CD4-positive, CD25-positive, alpha-beta regulatory T cell (primary cell): ENCODE data around the gene TRABD2B. TPM values are rescaled to one million over a fixed set of nuclear protein-coding genes. Genes with fewer than 3 reads are reported as not detected.

Experiments
- ATAC-seq, 2 donors: fragments of 150-1000 bp; cut with Tn5 transposase; one replicate each; pipeline ENCODE4 v1.10.0; 2021; ENCODE audit warnings: low read depth in 2 of 2, moderate number of reproducible peaks in 2 of 2, moderate library complexity in 1 of 2
- DNase-seq, 3 donors: peaks; one replicate each; pipeline versions ENCODE4 v3.0.0 to v3.0.0-alpha.2; 2012 to 2022; ENCODE audit warnings: mixed read lengths in 1 of 3
- H3K27ac ChIP-seq: one replicate; pipeline ENCODE4 v1.7.0; 2013; ENCODE audit warnings: mild to moderate bottlenecking, low read length; ENCODE audit not compliant: insufficient read depth, poor library complexity, severe bottlenecking
- H3K27me3 ChIP-seq: one replicate; pipeline ENCODE4 v1.7.0; 2013; ENCODE audit warnings: low read length; ENCODE audit not compliant: control insufficient read depth, insufficient read depth
- H3K36me3 ChIP-seq: one replicate; pipeline ENCODE4 v1.7.0; 2013; ENCODE audit warnings: mild to moderate bottlenecking, low read length, moderate library complexity; ENCODE audit not compliant: control insufficient read depth, insufficient read depth
- H3K4me1 ChIP-seq: 2 replicates; pipeline ENCODE4 v1.7.0; 2013; ENCODE audit warnings: mild to moderate bottlenecking, low read length; ENCODE audit not compliant: insufficient read depth, control insufficient read depth, poor library complexity, severe bottlenecking
- H3K4me3 ChIP-seq: one replicate; pipeline ENCODE4 v1.7.0; 2013; ENCODE audit warnings: low read depth, mild to moderate bottlenecking, low read length, moderate library complexity
- H3K9me3 ChIP-seq, 2 experiments: 1 replicate in 1 of 2; 2 replicates in 1 of 2; pipeline ENCODE4 v1.7.0; 2013; ENCODE audit warnings: low read length in 2 of 2, mild to moderate bottlenecking in 1 of 2, moderate library complexity in 1 of 2; ENCODE audit not compliant: control insufficient read depth in 2 of 2
- H3K27ac Mint-ChIP-seq, 3 donors: one replicate each; pipeline ENCODE4 v1.8.0; 2020 to 2022; ENCODE audit warnings: mild to moderate bottlenecking in 3 of 3, mixed read lengths in 3 of 3, moderate library complexity in 2 of 3
- H3K27me3 Mint-ChIP-seq: one replicate; pipeline ENCODE4 v1.8.0; 2022; ENCODE audit warnings: mild to moderate bottlenecking, mixed read lengths
- H3K36me3 Mint-ChIP-seq: one replicate; pipeline ENCODE4 v1.8.0; 2020; ENCODE audit warnings: mixed read lengths
- H3K4me1 Mint-ChIP-seq, 4 donors: one replicate each; pipeline ENCODE4 v1.8.0; 2020 to 2022; ENCODE audit warnings: mixed read lengths in 4 of 4, mild to moderate bottlenecking in 1 of 4
- H3K4me3 Mint-ChIP-seq, 4 donors: one replicate each; pipeline ENCODE4 v1.8.0; 2020 to 2022; ENCODE audit warnings: mild to moderate bottlenecking in 4 of 4, mixed read lengths in 4 of 4, moderate library complexity in 3 of 4
- H3K9me3 Mint-ChIP-seq, 7 donors: one replicate each; pipeline ENCODE4 v1.8.0; 2020 to 2022; ENCODE audit warnings: mixed read lengths in 7 of 7, mild to moderate bottlenecking in 3 of 7, moderate library complexity in 2 of 7
- polyA plus RNA-seq, 4 donors: library from polyadenylated mRNA; unstranded; fragments of 300-500 nt; fragmentation: Illumina TruSeq; gene quantifications; one replicate each; pipeline ENCODE4 v1.2.3, GENCODE V29; 2021
- total RNA-seq: library from RNA; stranded (reverse); gene quantifications from one replicate; pipeline ENCODE4 v1.2.3, GENCODE V29; 2022

The TRABD2B gene
- total and polyA plus RNA-seq, 5 donors from 2014 or later: not detected

DNA sequence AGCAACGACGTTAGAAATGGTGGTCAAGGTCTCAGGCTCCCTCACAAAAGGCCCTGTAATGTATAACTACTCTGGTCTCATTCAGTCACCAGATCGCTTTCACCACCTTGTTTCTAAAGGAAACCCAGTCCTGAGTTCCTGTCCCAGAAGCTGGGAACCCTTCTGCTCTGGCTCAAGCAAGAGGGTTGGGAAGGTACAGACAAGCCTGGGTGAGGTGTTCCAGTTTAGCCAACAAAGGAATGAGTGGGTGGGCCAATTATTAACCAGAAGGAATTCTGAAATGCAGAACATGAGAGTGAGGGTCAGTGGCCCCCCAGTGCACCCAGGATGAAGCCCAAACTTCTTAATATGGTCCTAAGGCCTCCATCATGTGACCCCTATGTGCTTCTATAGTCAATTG lies 17.5 kb downstream of the TRABD2B start:
- ATAC-seq (no peak), DNase-seq (no peak)
- H3K36me3 Mint-ChIP-seq: no peaks in the 10 kb centered on the region
- H3K27ac Mint-ChIP-seq: no peak overlapping the region
- no peak overlapping the region for H3K4me3 Mint-ChIP-seq
- no peak overlapping the region for H3K27ac ChIP-seq
- peaks cover 0 to 3% (median 0%) of the 10 kb centered on the region in 7 donors for H3K9me3 Mint-ChIP-seq
- peaks cover 0 to 3% (median 0%) of the 10 kb centered on the region in 4 donors for H3K4me1 Mint-ChIP-seq
- peaks cover 13% of the 10 kb centered on the region for H3K27me3 ChIP-seq
- no peaks in the 10 kb centered on the region for H3K4me1 ChIP-seq
- no peaks in the 10 kb centered on the region for H3K36me3 ChIP-seq
- no peaks in the 10 kb centered on the region for H3K9me3 ChIP-seq
- H3K4me3 ChIP-seq: no peak overlapping the region
- H3K27me3 Mint-ChIP-seq: peaks cover 19% of the 10 kb centered on the region

DNA sequence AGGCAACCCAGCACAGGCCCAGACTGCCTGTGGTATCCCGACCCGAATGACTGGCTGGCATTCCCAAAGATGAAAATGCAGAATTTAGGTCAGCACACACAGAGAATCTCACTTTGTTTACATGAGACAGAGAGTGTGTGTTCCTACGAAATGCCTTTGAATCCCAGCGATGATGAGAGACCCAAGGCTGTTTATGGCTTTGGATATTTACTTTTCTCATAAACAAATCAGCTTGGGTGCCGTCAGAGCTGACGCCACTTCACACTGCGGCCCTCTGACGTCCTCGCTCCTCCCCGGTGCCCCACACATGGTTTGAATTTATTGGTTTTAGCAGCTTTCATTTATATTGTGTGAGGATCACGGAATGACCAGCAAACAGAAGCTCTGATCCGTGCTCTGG lies 18.7 kb downstream of the TRABD2B start:
- Histone ChIP-seq H3K27ac (no peak overlapping the region), H3K36me3 (no peaks in the 10 kb centered on the region), H3K9me3 (no peaks in the 10 kb centered on the region), H3K4me1 (no peaks in the 10 kb centered on the region), H3K4me3 (no peak overlapping the region), H3K27me3 (peaks cover 11% of the 10 kb centered on the region)
- peaks cover 0 to 3% (median 0%) of the 10 kb centered on the region in 7 donors for H3K9me3 Mint-ChIP-seq
- no peak overlapping the region for H3K4me3 Mint-ChIP-seq
- peak overlapping the region in 1 of 3 donors; percentile 35 for H3K27ac Mint-ChIP-seq
- H3K27me3 Mint-ChIP-seq: peaks cover 12% of the 10 kb centered on the region
- no peaks in the 10 kb centered on the region for H3K4me1 Mint-ChIP-seq
- H3K36me3 Mint-ChIP-seq: no peaks in the 10 kb centered on the region
- DNase-seq (no peak), ATAC-seq (no peak)

DNA sequence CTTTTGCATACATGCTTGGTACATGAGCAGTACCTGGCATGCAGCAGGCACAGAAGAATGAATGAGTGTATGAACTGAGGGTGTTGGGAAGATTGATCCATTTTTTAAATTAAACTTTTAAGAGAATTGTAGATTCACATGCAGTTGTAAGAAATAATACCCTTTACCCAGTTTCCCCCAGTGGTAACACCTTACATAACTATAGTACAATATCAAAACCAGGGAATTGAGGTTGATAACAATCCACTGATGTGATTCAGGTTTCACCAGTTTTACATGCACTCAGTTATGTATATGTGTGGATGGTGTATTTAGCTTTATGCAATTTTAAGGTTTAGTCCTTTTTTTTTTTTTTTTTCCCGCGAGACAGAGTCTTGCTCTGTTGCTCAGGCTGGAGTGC lies 20.5 kb downstream of the TRABD2B start:
- peaks cover 5% of the 10 kb centered on the region for H3K27me3 ChIP-seq
- Mint-ChIP-seq H3K36me3 (no peaks in the 10 kb centered on the region), H3K9me3 (peaks cover 0 to 1% (median 0%) of the 10 kb centered on the region in 7 donors), H3K4me3 (no peak overlapping the region), H3K4me1 (no peaks in the 10 kb centered on the region), H3K27me3 (peaks cover 7% of the 10 kb centered on the region), H3K27ac (no peak overlapping the region)
- ATAC-seq (no peak), DNase-seq (no peak)
- H3K9me3 ChIP-seq: no peaks in the 10 kb centered on the region
- no peak overlapping the region for H3K27ac ChIP-seq
- no peaks in the 10 kb centered on the region for H3K4me1 ChIP-seq
- H3K4me3 ChIP-seq: no peak overlapping the region
- H3K36me3 ChIP-seq: no peaks in the 10 kb centered on the region

DNA sequence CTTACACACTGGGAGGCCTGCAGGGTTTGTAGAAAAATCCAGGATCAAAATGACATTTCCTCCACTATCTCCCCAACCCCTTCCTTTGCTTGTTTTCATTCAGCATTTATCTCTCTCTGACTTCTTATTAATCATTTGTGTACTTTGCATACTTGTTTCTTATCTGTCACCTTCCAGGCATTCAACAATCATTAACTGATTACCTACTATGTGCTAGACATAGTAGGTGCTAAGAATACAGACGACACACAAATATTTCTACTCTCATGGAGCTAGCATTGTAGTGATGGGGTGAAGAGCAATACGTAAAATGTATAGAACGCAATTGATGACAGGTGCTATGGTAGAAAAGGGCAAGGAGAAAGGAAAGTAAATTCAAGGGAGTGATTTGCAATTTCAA lies 20.9 kb downstream of the TRABD2B start:
- H3K36me3 ChIP-seq: no peaks in the 10 kb centered on the region
- DNase-seq: no peak
- Mint-ChIP-seq H3K27me3 (peaks cover 6% of the 10 kb centered on the region), H3K9me3 (peaks cover 0 to 1% (median 0%) of the 10 kb centered on the region in 7 donors), H3K4me3 (no peak overlapping the region), H3K36me3 (no peaks in the 10 kb centered on the region), H3K27ac (no peak overlapping the region), H3K4me1 (no peaks in the 10 kb centered on the region)
- no peaks in the 10 kb centered on the region for H3K4me1 ChIP-seq
- no peak for ATAC-seq
- H3K27ac ChIP-seq: no peak overlapping the region
- H3K4me3 ChIP-seq: no peak overlapping the region
- no peaks in the 10 kb centered on the region for H3K9me3 ChIP-seq
- H3K27me3 ChIP-seq: peaks cover 5% of the 10 kb centered on the region

DNA sequence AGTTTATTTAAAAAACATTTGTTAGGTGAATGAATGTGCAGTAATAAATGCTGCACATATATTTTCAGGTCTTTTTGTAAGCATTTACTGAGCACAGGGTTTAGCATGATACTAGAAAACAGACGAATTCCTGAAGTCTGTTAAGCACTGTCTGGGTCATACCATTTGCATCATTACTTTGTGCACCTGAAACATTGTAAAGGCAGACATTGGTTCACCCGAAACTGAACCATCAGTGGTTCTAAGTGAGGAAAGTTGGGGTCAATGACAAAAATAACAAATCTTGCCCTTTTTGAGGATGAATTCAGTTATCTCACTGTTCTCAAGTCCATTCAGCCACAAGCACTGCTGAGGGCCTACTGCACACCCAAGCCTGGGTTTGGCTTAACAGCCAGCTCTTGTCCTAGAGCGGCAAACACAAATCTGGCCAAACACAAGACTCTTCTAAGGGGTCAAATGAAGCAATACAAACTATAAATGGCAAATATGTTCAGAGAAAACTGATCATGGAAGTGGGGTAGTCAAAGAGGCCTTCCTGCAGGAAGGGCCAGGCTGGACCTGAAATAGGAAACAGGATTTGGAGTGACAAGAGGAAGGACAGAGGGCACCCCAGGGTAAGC lies 21.8 kb downstream of the TRABD2B start:
- ATAC-seq (no peak), DNase-seq (no peak)
- no peak overlapping the region for H3K4me3 ChIP-seq
- no peaks in the 10 kb centered on the region for H3K4me1 ChIP-seq
- Mint-ChIP-seq H3K9me3 (peaks cover 0 to 1% (median 0%) of the 10 kb centered on the region in 7 donors), H3K27ac (no peak overlapping the region), H3K27me3 (peaks cover 6% of the 10 kb centered on the region), H3K4me1 (no peaks in the 10 kb centered on the region), H3K4me3 (no peak overlapping the region), H3K36me3 (no peaks in the 10 kb centered on the region)
- no peak overlapping the region for H3K27ac ChIP-seq
- H3K36me3 ChIP-seq: no peaks in the 10 kb centered on the region
- peaks cover 5% of the 10 kb centered on the region for H3K27me3 ChIP-seq
- no peaks in the 10 kb centered on the region for H3K9me3 ChIP-seq

DNA sequence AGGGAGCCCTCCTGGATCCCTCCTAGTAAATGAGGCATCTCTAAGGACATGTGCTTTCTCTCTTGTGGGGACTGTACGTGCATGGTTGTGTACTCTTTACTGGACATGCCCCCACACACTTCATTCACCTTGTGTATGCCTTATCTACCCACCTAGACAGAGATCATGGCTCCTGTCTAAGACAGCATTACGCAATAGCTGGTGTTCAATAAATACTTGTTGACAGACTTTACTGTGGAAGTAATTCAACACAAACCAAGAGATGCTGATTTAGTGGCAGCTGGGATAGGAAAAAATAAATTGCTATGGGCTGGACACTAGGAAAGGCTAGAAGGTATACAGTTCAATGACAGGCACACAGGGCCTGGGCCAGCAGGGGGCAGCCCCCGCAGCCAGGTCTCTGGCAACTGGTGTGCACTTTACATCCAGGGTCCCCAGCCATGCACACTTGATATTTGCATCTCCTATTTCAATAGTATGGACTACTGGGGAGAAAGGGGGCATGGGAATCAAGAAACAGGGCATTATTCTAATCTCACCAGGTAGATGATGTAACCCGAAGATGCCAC lies 24.2 kb downstream of the TRABD2B start:
- Mint-ChIP-seq H3K36me3 (no peaks in the 10 kb centered on the region), H3K27me3 (peaks cover 6% of the 10 kb centered on the region), H3K9me3 (no peaks in the 10 kb centered on the region), H3K4me1 (no peaks in the 10 kb centered on the region), H3K27ac (no peak overlapping the region), H3K4me3 (no peak overlapping the region)
- peaks cover 5% of the 10 kb centered on the region for H3K27me3 ChIP-seq
- no peaks in the 10 kb centered on the region for H3K4me1 ChIP-seq
- H3K9me3 ChIP-seq: no peaks in the 10 kb centered on the region
- no peak overlapping the region for H3K4me3 ChIP-seq
- no peak overlapping the region for H3K27ac ChIP-seq
- no peak for ATAC-seq
- DNase-seq: no peak
- H3K36me3 ChIP-seq: no peaks in the 10 kb centered on the region

DNA sequence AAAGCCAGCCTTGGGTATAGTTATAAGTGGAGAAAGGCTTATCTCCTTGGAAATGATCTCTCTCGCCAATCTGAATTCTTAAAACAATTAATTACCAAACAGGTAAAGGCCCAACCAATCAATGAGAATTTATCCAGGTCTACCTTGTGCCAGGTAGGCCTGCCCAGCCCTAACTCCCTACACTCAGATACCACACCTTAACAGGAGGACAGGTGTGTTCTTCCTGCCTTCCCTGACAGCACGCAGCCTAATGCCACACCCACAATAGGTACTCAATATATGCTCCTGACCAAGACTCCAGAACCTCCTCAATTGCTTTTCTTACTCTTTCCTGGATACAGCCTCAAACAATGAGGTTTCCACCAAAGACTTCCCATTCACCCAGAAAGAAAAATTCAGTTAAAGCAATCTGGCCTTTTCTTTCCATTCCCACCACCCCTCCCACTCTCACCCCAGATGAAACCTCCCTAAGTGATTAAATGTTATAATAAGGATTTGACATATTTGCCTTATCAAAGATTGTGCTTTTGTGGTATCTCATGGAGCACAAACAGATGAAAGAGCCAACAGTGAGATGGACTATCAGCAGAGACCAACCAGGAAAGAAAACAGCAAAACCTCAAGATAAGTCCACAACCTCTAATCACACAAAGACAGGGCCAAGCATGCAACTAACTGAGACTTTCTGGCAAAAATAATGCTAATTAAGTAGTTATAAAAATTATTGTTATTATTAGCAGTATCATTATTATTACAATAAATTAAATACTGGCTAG lies 25.6 kb downstream of the TRABD2B start:
- Mint-ChIP-seq H3K27ac (no peak overlapping the region), H3K36me3 (no peaks in the 10 kb centered on the region), H3K9me3 (no peaks in the 10 kb centered on the region), H3K27me3 (no peaks in the 10 kb centered on the region), H3K4me1 (no peaks in the 10 kb centered on the region), H3K4me3 (no peak overlapping the region)
- no peaks in the 10 kb centered on the region for H3K9me3 ChIP-seq
- no peak overlapping the region for H3K27ac ChIP-seq
- peaks cover 5% of the 10 kb centered on the region for H3K27me3 ChIP-seq
- no peaks in the 10 kb centered on the region for H3K36me3 ChIP-seq
- ATAC-seq: no peak
- no peak overlapping the region for H3K4me3 ChIP-seq
- H3K4me1 ChIP-seq: no peaks in the 10 kb centered on the region
- DNase-seq: no peak
